22Rv1 (cell line): Measurements from ENCODE around the gene ADCY10.

ENCODE experiments used
- CTCF ChIP-seq: fragments of 450-650 bp; IDR thresholded peaks from 2 replicates; pipeline ENCODE4 v1.5.1; 2017; ENCODE audit warnings: mild to moderate bottlenecking
- ZFX ChIP-seq: fragments of 450-650 bp; IDR thresholded peaks from 2 replicates; pipeline ENCODE4 v1.6.1; 2017; ENCODE audit warnings: antibody characterized with exemption, borderline replicate concordance

- TF ChIP-seq CTCF (no peak), ZFX (no peak)
Measured at GRCh38 chr1:167841530-167841929, 72.4 kb downstream of the ADCY10 start.
